NCI-H510A treated with DMSO at 0.1 percent for 48 hours (cell line): ENCODE measurements around the gene EIF4E2.
"Not testable (repeated sequence)": the region's sequence is repeated elsewhere in the genome, so short reads cannot be mapped to it uniquely, and the experiment has no call there.

Experiments used
- DNase-seq: peaks from one replicate; lab custom pipeline; 2025; lab: John Stamatoyannopoulos, UW

EIF4E2 gene

DNA sequence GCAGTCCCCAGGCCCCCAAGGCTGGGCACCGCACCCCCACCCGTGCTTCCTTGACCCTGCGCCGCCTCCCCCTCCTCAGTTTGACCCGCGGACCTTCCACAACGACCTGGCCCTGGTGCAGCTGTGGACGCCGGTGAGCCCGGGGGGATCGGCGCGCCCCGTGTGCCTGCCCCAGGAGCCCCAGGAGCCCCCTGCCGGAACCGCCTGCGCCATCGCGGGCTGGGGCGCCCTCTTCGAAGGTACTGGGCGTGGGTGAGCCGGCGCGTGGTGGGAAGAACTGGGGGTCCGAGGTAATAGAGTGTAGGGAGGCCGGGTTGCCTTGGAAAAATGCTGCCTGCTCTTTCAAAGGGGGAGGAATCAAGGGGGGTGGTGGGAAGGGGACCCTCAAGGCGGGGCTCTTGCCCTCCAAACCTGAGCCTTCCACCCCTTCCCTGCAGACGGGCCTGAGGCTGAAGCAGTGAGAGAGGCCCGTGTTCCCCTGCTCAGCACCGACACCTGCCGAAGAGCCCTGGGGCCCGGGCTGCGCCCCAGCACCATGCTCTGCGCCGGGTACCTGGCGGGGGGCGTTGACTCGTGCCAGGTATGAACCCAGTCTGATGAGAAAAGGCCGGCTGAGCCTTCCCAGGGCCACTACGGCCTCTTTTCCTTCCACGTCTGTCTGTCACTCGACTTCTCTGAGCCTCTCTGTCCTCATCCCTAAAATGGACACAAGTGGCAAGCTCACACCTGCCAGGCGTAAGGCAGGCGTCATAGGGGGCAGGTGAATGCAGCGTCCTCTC, 27.7 kb upstream of the EIF4E2 start:
- no peak for DNase-seq

DNA sequence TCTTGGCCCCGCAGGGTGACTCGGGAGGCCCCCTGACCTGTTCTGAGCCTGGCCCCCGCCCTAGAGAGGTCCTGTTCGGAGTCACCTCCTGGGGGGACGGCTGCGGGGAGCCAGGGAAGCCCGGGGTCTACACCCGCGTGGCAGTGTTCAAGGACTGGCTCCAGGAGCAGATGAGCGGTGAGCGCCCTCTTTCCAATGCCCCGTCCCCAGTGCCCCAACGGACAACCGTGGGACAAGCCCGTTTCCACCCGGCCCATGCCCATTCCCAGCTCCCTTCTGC, 27.1 kb upstream of the EIF4E2 start:
- DNase-seq: no peak

GRCh38 chr2:232523682-232524597, 26.5 kb upstream of the EIF4E2 start:
- DNase-seq: peak; percentile 36

GRCh38 chr2:232524771-232525170, 25.7 kb upstream of the EIF4E2 start:
- no peak for DNase-seq

GRCh38 chr2:232525199-232525598, 25.3 kb upstream of the EIF4E2 start:
- no peak for DNase-seq

GRCh38 chr2:232525791-232526371, 24.6 kb upstream of the EIF4E2 start, which contains the start of gene CHRND:
Gene CHRND, plus strand, starts transcription at chr2:232526160. Its CDS starts 56 bp downstream, at chr2:232526216.
- DNase-seq: peak; percentile 26

DNA sequence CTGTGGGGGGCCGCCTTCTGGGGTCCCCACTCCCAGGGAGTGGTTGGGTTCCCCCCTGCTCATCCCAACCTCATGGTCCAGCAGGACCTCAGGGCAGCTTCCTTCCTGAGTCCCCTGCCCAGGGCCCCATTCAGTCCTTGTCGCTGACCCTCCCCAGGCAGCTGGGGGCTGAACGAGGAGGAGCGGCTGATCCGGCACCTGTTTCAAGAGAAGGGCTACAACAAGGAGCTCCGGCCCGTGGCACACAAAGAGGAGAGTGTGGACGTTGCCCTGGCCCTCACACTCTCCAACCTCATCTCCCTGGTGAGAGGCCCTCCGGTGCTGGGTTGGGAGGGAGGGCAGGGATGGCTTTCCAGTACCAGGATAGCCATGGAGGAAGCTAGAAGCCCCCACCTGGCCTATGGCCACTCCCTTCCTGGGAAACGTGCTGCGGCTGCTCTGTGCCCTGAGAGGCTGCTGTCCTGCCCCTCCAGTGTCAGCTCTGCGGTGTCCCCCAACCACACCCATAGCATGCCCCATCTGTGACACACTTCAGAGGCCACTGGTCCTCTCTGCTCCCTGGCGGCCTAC, 24.0 kb upstream of the EIF4E2 start:
- DNase-seq: no peak

GRCh38 chr2:232527905-232528470, 22.5 kb upstream of the EIF4E2 start:
- no peak for DNase-seq

DNA sequence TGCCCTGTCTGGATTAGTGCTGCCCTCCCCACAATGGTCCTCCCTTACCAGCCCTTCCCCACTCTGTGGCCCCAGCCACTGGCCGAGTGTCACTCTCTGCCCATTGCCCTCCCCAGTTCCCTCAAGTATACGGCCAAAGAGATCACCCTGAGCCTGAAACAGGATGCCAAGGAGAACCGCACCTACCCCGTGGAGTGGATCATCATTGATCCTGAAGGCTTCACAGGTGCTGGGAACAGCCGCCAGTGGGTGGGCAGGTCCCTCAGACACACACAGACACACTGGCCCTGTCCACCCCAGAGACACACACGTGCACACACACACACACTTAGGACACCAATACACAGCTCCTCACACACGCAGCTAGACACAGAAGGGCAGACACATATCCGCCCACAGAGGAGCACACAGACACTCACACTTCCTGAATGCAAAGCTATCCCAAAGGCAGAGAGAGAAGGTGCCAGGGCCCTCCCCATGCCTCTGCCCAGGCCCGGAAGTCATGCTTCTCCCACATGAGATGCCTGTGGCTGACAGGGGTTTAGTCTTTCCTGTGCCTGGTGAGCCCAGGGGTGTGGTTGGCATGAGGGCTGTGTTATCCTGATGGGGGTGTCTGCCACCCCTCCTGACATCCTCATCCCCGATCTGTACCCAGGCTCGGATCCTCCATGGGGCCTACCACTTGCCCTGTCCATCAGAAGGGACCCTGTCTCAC, 21.6 kb upstream of the EIF4E2 start:
- DNase-seq: no peak

- no peak for DNase-seq
Measured at GRCh38 chr2:232529806-232530547, 20.5 kb upstream of the EIF4E2 start.

- no peak for DNase-seq
Measured at GRCh38 chr2:232530626-232531260, 19.7 kb upstream of the EIF4E2 start.

- no peak for DNase-seq
Measured at GRCh38 chr2:232532419-232532818, 18.1 kb upstream of the EIF4E2 start.

GRCh38 chr2:232532821-232533220, 17.7 kb upstream of the EIF4E2 start:
- DNase-seq: not testable (repeated sequence)

DNA sequence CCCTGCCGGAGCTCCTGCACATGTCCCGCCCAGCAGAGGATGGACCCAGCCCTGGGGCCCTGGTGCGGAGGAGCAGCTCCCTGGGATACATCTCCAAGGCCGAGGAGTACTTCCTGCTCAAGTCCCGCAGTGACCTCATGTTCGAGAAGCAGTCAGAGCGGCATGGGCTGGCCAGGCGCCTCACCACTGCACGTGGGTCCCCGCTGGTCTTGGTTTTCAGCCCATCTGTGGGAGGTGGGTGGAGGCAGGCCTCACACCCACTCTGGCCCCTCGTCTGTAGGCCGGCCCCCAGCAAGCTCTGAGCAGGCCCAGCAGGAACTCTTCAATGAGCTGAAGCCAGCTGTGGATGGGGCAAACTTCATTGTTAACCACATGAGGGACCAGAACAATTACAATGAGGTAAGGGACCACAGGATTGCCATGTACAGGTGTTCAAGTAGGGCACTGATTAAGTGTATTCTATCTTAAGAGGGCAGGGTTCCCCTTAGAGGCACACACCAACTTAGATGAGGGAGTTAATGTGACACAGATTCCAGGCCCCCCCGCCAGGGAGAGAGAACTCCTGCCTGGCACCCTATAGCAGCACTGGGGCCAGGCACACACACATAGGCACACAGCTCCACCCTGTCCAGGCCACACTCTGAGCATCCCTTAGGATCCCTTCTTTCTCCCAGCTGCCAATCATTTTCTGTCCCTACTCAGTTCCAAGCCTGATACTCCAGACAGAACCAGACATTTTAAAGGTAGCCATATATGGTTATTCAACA, 16.4 kb upstream of the EIF4E2 start:
- DNase-seq: no peak

DNA sequence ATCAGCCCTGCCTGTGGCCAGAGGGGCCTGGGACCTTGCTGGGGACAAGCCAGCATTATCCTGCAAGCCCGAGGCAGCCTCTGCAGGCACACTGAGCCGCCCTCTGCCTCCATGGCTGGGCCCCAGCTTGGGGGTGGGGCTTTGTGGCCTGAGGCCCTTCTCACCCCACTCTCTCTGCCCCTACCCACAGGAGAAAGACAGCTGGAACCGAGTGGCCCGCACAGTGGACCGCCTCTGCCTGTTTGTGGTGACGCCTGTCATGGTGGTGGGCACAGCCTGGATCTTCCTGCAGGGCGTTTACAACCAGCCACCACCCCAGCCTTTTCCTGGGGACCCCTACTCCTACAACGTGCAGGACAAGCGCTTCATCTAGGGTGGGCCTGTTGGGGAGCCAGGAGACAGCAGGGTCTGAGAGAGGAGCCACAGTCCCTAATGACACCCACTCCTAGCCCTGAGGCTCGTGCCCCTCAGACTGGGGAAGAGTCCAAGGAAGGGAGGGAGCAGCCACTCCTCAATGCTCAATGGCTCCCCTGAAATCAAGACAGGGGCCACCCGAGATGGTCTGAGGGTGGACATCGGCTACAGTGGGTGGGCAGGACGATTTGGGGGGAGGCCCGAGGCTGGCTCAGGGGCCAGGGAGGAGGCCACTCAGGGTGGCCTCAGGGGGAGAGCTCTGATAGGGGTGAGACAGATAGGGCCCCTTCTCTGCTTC, 15.4 kb upstream of the EIF4E2 start:
- DNase-seq: no peak

DNA sequence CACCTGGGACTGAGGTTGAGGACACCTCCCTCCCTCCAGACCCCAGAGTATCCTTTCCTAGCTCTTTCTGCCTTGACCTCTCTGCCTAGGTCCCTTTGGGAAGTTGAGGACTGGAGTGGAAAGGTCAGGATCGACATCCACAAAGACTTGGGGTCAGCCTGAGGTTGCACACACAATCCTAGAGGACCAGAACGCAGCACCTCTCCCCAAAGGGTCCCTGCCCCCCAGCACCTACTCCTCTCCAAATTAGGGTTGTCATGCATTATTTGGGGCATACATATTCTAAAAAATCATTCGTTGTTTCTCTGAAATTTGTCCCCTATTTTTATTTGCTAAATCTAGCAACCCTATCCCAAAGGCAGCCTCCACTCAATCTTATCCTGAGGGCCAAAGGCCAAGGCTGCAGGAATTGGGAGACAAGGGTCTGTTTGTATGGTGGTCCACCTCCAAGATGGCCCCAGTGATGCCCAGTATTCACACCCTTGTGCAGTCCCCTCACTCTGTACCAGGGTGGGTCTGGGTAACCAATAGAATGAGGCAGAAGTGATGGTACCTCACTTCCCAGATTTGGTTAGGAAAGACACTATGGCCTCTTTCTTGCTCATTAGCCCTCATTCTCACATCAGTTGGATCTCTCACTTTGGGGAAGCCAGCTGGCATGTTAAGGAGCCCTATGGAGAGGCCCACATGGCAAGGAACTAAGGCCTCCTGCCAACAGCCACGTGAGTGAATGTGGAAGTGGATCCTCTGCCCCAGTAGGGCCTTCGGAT, 14.5 kb upstream of the EIF4E2 start:
- DNase-seq: no peak

DNA sequence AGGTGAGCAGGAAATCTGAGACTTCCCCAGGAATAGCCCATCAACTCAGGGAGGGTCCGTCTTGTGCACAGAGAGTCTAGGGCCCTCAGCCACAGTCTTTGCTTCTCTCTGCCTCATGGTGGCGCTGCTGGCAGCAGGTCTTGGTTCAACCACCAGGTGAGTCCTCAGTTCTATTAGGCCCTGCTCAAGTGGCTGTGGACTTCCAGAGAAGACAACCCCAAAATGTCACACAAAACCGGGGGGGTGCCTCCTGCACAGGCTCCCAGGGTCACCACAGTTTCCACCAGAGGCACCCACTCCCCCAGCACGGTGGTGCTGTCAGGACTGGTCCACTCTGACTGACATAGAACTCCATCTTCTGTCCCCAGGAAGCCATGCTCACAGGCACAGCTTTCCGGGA, 13.4 kb upstream of the EIF4E2 start:
- DNase-seq: no peak

GRCh38 chr2:232537499-232537898, 13.0 kb upstream of the EIF4E2 start:
- DNase-seq: no peak
